ENCODE results near the gene CAMK2G.
A peak's percentile ranks its signal among the peaks of the same experiment; 100 is the strongest.

DNA sequence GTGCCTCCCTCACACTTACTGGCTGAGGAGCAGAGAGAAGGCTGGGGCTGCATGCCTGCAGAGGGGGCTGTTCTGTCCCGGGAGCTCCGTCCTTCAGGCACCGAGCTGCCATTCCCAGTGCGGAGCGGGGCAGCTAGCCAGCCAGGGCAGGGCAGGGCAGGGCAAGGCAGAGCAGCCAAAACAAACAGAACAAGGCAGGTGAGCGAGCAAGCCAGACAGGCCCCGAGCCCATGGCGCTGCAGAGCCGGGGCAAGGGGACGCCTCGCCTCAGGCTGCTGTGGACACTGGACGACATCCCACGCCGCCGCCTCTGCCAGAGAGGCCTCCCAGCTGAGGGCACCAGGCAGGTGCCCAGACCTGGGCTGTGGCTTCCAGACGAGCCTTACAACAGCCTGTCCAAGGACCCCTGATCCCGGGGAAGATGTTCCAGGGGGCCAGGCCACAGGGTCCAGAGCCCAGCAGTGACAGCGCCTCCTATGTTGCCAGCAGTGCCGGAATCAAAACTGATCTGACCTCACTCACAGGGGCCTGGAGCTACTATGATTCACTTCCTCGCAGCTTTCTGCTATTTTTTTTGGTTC is 54.8 kb downstream of the CAMK2G start:
- TF ChIP-seq CTCF (conservative IDR thresholded peaks at IDR 0.05 in 1 of 2, IDR thresholded peaks at IDR 0.05 in 1 of 2; ENCODE audit: extremely low read depth in 1 of 2, insufficient read depth in 1 of 2, low read depth in 1 of 2, low read length in 2 of 2) (peak in 1 of 2 donors; percentile 38), EZH2 (IDR thresholded peaks at IDR 0.05; ENCODE audit: borderline replicate concordance, low read length) (no peak)
